ENCODE data around the gene INPP4B. TPM values are rescaled to one million over a fixed set of nuclear protein-coding genes. Genes with fewer than 3 reads are reported as not detected.

The INPP4B gene
- total RNA-seq, 4 donors from 2014 or later, result 38.9 to 48.7 (median 44.2) TPM

DNA sequence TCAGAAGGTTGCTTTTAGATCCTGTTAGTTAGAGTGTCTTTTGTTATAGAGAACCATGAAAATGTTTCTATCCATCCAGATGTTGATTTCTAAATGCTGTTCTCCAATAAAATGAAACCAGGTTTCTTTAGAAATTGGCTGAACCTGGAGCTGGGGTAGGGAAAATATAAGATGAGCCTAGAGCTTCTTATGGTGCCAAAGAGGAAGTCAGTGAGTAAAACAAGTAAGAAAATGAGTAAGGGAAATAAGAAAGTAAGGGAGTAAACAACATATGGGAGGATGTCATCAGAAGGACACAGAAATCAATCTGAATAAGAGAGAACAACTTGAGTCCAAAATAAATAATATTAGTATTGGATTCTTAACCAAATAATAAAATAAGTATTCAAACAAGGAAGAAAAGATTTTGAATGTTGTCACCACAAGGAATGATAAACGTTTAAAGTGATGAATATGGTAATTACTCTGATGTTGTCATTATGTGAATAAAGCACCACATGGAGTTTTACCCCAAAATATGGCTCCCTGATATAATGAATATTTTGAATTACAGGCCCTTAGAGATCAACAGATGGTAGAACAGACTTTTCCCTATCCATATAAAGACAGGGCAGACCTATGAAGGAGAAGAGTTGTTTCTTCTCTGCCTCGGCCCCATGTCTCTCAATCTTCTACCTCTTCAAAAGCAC, 703.6 kb downstream of the INPP4B start:
- Histone ChIP-seq H3K27me3 (no peaks in the 10 kb centered on the region), H3K9me3 (no peaks in the 10 kb centered on the region), H3K27ac (no peak overlapping the region), H3K36me3 (peaks cover 0 to 7% (median 0%) of the 10 kb centered on the region in 3 donors), H3K4me1 (no peaks in the 10 kb centered on the region), H3K4me3 (no peak overlapping the region)
- no peak for TF ChIP-seq POLR2A (IDR thresholded peaks at IDR 0.05)
- TF ChIP-seq, protein P1, sequence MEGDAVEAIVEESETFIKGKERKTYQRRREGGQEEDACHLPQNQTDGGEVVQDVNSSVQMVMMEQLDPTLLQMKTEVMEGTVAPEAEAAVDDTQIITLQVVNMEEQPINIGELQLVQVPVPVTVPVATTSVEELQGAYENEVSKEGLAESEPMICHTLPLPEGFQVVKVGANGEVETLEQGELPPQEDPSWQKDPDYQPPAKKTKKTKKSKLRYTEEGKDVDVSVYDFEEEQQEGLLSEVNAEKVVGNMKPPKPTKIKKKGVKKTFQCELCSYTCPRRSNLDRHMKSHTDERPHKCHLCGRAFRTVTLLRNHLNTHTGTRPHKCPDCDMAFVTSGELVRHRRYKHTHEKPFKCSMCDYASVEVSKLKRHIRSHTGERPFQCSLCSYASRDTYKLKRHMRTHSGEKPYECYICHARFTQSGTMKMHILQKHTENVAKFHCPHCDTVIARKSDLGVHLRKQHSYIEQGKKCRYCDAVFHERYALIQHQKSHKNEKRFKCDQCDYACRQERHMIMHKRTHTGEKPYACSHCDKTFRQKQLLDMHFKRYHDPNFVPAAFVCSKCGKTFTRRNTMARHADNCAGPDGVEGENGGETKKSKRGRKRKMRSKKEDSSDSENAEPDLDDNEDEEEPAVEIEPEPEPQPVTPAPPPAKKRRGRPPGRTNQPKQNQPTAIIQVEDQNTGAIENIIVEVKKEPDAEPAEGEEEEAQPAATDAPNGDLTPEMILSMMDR (IDR thresholded peaks at IDR 0.05), result no peak
- DNase-seq, result no peak

DNA sequence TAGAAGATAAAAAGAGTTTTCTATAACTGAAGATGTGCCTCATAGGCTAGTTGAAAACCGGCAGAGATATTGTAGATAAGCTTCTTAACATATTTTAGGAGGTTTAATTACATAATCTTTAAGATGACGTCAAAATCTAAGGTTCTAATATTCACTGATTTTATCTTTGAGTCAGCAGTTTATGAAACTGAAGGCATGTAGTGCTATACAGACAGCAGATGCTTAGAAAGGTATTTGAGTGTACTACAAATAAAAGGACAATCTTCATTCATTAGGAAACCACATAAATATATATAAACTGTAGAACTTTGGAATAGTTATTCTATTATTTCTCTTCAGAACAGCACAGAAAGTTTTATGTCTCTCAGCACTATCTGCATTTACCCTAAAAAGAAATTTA, 704.9 kb downstream of the INPP4B start:
- DNase-seq, result no peak
- H3K4me1 ChIP-seq, result no peaks in the 10 kb centered on the region
- TF ChIP-seq POLR2A (IDR thresholded peaks at IDR 0.05), result no peak
- TF ChIP-seq, protein P1 (IDR thresholded peaks at IDR 0.05), result no peak

DNA sequence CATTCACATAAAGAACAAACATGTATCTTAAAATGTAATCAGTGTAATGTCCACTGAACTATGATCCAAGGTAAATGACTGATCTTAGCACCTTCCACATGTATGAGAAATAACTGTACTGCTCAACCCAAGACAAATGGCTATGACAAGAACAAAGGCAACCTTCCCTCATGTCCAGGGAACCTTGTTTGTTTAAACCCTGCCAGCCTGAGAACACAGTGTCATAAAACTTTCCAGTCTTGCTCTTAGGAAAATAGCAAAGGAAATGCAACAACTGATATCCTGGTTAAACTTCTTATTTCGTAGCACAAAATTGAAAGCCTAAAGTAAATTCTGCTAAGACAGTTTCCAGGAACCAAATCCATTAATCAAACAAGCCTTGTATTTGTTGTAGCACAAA, 715.4 kb downstream of the INPP4B start:
- H3K4me3 ChIP-seq, result no peak overlapping the region
- H3K27me3 ChIP-seq, result no peaks in the 10 kb centered on the region
- H3K36me3 ChIP-seq, result peaks cover 0 to 1% (median 0%) of the 10 kb centered on the region in 3 donors
- TF ChIP-seq, protein P1 (IDR thresholded peaks at IDR 0.05), result no peak
- TF ChIP-seq POLR2A (IDR thresholded peaks at IDR 0.05), result no peak
- no peaks in the 10 kb centered on the region for H3K4me1 ChIP-seq
- H3K9me3 ChIP-seq, result no peaks in the 10 kb centered on the region
- no peak overlapping the region for H3K27ac ChIP-seq
- DNase-seq, result no peak

More for the DNA sequence above, 704.9 kb downstream of the INPP4B start:
- Histone ChIP-seq H3K36me3 (peaks cover 0 to 7% (median 0%) of the 10 kb centered on the region in 3 donors), H3K9me3 (no peaks in the 10 kb centered on the region), H3K27me3 (no peaks in the 10 kb centered on the region), H3K4me3 (no peak overlapping the region), H3K27ac (no peak overlapping the region)

DNA sequence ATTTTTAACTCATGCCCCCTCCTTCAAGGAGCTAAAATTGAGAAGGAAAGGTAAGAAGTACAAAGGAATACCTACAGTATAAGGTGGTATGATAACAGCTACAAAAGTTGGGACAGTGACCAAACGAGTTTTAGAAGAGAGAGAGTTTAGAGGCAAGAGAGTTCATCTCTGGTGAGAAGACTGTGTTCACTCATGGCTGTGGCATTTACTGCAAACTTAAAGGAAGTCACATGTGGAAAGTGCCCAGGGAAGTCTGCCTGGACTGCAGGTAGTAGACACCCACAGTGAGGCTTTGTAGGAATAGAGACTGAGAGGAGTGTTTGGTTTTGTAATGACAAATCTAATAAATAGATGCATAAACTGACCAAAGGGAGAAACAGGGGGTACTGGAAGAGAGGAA, 716.2 kb downstream of the INPP4B start:
- no peaks in the 10 kb centered on the region for H3K36me3 ChIP-seq
- TF ChIP-seq, protein P1 (IDR thresholded peaks at IDR 0.05), result no peak
- no peak for TF ChIP-seq POLR2A (IDR thresholded peaks at IDR 0.05)
- no peak overlapping the region for H3K27ac ChIP-seq

DNA sequence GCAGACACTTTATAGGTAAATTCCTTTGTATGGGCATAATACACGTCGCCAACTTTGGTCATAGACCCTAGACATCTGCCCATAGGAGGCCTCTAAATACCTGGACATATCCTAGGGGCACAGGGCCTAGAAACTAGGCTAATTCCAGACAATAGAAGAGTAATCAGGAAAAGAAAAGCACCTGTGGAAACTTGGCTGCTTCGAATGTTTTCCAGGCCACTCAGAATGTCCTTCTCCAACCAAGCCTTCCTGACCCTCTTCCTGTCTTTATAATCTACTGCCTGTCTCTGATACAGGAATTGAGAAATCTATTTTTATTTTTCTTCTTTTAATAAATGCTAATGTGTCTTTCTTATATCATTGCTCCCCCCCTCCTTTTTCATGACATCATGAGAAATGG, 716.6 kb downstream of the INPP4B start:
- no peak for DNase-seq
- no peak overlapping the region for H3K4me3 ChIP-seq
- no peaks in the 10 kb centered on the region for H3K27me3 ChIP-seq
- H3K4me1 ChIP-seq, result no peaks in the 10 kb centered on the region
- TF ChIP-seq POLR2A (IDR thresholded peaks at IDR 0.05), result no peak
- TF ChIP-seq, protein P1 (IDR thresholded peaks at IDR 0.05), result no peak
- no peak overlapping the region for H3K27ac ChIP-seq
- no peaks in the 10 kb centered on the region for H3K36me3 ChIP-seq
- no peaks in the 10 kb centered on the region for H3K9me3 ChIP-seq

More for the DNA sequence above, 716.2 kb downstream of the INPP4B start:
- H3K27me3 ChIP-seq, result no peaks in the 10 kb centered on the region
- no peak for DNase-seq
- no peaks in the 10 kb centered on the region for H3K9me3 ChIP-seq
- H3K4me3 ChIP-seq, result no peak overlapping the region
- no peaks in the 10 kb centered on the region for H3K4me1 ChIP-seq

Measured in Peyer's patch (tissue), 4 donors.